Fibroblast of peridontal ligament (primary cell): ENCODE results near the gene LSM8.
"Not testable (repeated sequence)": the region's sequence is repeated elsewhere in the genome, so short reads cannot be mapped to it uniquely, and the experiment has no call there.

Experiments
- DNase-seq: peaks from one replicate; pipeline ENCODE4 v3.0.0-alpha.2; 2010; ENCODE audit errors: extremely low read depth

Gene LSM8

DNA sequence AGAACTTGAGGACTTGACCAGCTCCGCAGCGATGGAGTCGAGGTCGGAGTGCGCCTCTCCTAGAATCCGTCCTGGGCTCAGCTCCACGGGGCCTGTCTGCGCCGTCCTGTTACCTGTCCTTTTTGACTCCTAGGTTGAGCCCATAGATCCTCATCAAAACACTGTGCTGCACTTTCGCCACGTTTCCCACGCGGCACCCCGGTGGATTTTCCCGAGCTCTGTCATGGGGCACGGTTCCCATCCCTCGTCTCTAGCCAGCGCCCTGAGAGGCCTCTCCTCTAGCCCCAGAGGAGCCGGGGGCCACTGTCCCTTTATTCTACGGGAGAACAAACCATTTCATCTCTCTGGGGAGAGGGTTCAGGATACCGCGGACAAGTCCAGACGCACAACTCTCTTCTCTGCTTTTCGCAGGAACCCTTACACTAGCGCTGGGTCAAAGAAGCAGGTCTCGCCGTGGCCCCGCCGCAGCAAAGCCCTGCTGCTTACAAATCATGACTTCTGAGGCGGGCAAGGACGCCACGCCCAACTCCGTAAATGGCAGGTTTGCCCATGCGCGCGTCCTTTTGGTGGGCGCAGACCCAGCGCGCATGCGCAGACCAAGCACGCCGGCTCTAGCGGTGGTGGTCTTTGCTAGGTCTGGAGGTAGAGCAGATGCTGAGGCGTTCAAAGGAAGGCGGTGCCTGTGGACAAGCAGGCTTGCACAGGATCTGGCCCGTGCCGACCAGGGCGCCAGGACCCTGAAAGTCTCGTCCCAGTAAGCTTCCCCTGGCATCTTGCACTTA lies 30.3 kb downstream of the LSM8 start:
- peak; percentile 78 for DNase-seq

DNA sequence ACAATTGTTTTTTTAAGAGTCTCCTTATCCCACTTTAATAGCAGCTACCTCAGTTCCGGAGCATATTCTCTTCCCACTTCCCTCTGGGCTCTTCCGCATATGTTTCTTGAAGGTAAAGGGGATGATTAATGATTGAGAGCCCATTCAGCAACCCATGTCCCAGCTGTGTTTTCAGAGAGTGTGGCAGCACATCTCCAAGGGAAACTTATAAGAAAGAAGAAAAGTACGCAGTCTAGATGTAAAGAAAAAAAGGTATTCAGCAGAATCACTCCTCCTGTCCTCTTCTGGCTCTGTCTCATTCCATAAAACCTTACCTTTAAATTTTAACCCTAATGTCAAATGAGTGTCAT lies 30.8 kb downstream of the LSM8 start:
- no peak for DNase-seq

GRCh38 chr7:118217210-118217619 lies 33.3 kb downstream of the LSM8 start:
- DNase-seq: no peak

- DNase-seq: no peak
Measured at GRCh38 chr7:118218413-118219156, 34.6 kb downstream of the LSM8 start.

- no peak for DNase-seq
Measured at GRCh38 chr7:118219157-118219512, 35.2 kb downstream of the LSM8 start.

DNA sequence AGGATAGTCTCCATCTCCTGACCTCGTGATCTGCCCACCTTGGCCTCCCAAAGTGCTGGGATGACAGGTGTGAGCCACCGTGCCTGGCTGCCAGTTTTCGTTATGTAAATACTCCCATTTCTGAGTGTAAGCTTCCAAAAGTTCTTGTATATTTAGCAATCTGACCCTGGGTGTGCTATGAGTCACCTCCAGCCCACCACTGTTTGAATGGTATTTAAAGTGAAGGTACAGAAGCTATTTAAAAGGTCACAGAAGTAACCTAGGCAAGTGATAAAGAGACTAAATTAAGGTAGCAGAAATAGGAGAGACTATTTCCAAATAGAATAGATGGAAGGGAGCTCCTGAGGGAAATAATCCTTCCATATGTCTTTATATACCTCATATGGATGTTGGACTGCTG lies 36.6 kb downstream of the LSM8 start:
- no peak for DNase-seq

- no peak for DNase-seq
Measured at GRCh38 chr7:118222591-118222990, 38.6 kb downstream of the LSM8 start.

DNA sequence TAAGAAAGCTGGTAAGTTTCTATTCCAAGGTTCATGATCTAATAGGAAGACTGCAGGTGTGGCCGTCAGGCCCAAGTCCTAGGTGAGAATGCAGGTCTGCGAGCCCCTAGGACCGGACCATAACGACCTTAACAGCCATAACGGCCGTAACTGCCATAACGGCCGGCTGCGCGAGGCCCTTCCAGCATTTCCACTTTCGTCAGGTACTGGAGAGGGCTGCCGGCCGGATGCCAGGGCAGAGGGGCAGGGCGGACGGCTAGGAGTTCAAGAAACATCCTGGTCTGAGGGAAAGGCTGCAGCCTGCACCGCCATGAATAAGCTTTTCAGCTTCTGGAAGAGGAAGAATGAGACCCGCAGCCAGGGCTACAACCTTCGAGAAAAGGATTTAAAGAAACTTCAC lies 40.6 kb downstream of the LSM8 start, which contains the start of gene ANKRD7:
ANKRD7 (plus strand) TSS at position 184 of the 400 bp plus-strand sequence; CDS start at position 311, 127 bp downstream.
- DNase-seq: no peak

GRCh38 chr7:118232837-118233236 lies 48.9 kb downstream of the LSM8 start:
- DNase-seq: no peak

GRCh38 chr7:118233799-118234198 lies 49.8 kb downstream of the LSM8 start:
- DNase-seq: no peak

DNA sequence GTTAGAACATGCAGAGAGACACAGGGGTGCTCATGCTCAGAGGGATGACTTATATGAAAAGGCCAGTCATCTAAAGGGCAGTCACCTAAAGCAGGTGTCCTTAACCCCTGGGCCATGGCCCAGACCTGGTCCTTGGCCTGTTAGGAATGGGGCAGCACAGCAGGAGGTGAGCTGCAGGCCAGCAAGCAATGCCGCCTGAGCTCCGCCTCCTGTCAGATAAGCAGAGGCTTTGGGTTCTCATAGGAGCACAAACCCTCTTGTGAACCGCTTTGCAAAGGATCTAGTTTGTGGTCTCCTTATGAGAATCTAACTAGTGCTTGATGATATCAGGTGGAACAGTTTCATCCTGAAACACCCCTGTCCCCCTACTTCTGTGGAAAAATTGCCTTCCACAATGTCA lies 55.0 kb downstream of the LSM8 start:
- DNase-seq: no peak

- DNase-seq: not testable (repeated sequence)
Measured at GRCh38 chr7:118240320-118240719, 56.4 kb downstream of the LSM8 start.
